AG09309 (cell line): ENCODE results near the gene COL1A1.

Experiments
- DNase-seq: peaks from one replicate; pipeline ENCODE4 v3.0.0-alpha.2; 2010; ENCODE audit warnings: low read depth
- H3K4me3 ChIP-seq: 2 replicates; pipeline ENCODE4 v1.5.1; 2011; ENCODE audit warnings: mild to moderate bottlenecking, low read depth, low read length, moderate library complexity; ENCODE audit not compliant: control insufficient read depth
- CTCF ChIP-seq: IDR thresholded peaks from 2 replicates; pipeline ENCODE4 v1.5.1; 2011; ENCODE audit warnings: mild to moderate bottlenecking, low read depth, low read length, inconsistent platforms; ENCODE audit not compliant: insufficient read depth, control insufficient read depth; ENCODE audit errors: missing control alignments

Gene COL1A1

GRCh38 chr17:50237901-50238300, 36.5 kb upstream of the COL1A1 start:
- no peak for TF ChIP-seq CTCF
- no peak overlapping the region for H3K4me3 ChIP-seq
- no peak for DNase-seq

GRCh38 chr17:50234581-50234980, 33.1 kb upstream of the COL1A1 start:
- TF ChIP-seq CTCF, result no peak
- H3K4me3 ChIP-seq, result no peak overlapping the region
- no peak for DNase-seq

GRCh38 chr17:50225701-50226240, 24.3 kb upstream of the COL1A1 start:
- H3K4me3 ChIP-seq, result no peak overlapping the region
- DNase-seq, result no peak
- TF ChIP-seq CTCF, result no peak

- TF ChIP-seq CTCF, result no peak
These were observed 21.5 kb upstream of the COL1A1 start for GRCh38 chr17:50222922-50223321.

GRCh38 chr17:50221864-50222545, 20.6 kb upstream of the COL1A1 start:
- no peak overlapping the region for H3K4me3 ChIP-seq
- TF ChIP-seq CTCF, result no peak
- no peak for DNase-seq

More at GRCh38 chr17:50222922-50223321, 21.5 kb upstream of the COL1A1 start:
- DNase-seq, result no peak
- H3K4me3 ChIP-seq, result no peak overlapping the region

- H3K4me3 ChIP-seq, result no peak overlapping the region
- DNase-seq, result no peak
- no peak for TF ChIP-seq CTCF
These were observed 19.9 kb upstream of the COL1A1 start for GRCh38 chr17:50221266-50221863.

- H3K4me3 ChIP-seq, result no peak overlapping the region
- no peak for DNase-seq
- no peak for TF ChIP-seq CTCF
These were observed 19.4 kb upstream of the COL1A1 start for GRCh38 chr17:50220811-50221210.
